OCI-LY7 (cell line): ENCODE data around the gene TLL2. TPM values are rescaled to one million over a fixed set of nuclear protein-coding genes. Genes with fewer than 3 reads are reported as not detected.

Experiments
- BruUV-seq: library from RNA; stranded (reverse); fragments of 400-500 nt; replicated peaks from 2 replicates; lab custom pipeline; 2021; lab: Mats Ljungman, UMichigan
- CTCF ChIA-PET: fragments of 300-600 bp; sonication (Branson Sonifier 250); formaldehyde crosslinking; loops from one replicate; lab custom pipeline; 2022; ENCODE audit warnings: antibody characterized with exemption; ENCODE audit not compliant: unreplicated experiment; lab: Charles Lee
- POLR2A ChIA-PET: fragments of 300-600 bp; sonication (Branson Sonifier 250); formaldehyde crosslinking; loops from one replicate; lab custom pipeline; 2022; ENCODE audit warnings: antibody characterized with exemption; lab: Charles Lee
- DNase-seq: peaks from one replicate; pipeline ENCODE4 v3.0.0-alpha.2; 2015; ENCODE audit warnings: low spot score
- H2AFZ ChIP-seq: fragments of 200-600 bp; sonication (generic), shearing (Covaris generic); 2 replicates; pipeline ENCODE4 v1.6.1; 2014; ENCODE audit warnings: mild to moderate bottlenecking, antibody characterized with exemption, low read length, moderate library complexity
- H3K27ac ChIP-seq: fragments of 200-600 bp; sonication (generic); 2 replicates; pipeline ENCODE4 v1.5.1; 2014; ENCODE audit warnings: mixed run types, low read depth, mild to moderate bottlenecking, moderate library complexity, low read length, inconsistent platforms; ENCODE audit not compliant: poor library complexity, severe bottlenecking
- H3K36me3 ChIP-seq: fragments of 200-600 bp; sonication (generic); 2 replicates; pipeline ENCODE4 v1.6.1; 2014; ENCODE audit warnings: mild to moderate bottlenecking, antibody characterized with exemption, low read length, moderate library complexity, mixed read lengths; ENCODE audit not compliant: insufficient read depth
- H3K4me1 ChIP-seq: fragments of 200-600 bp; sonication (generic); 2 replicates; pipeline ENCODE4 v1.5.1; 2014; ENCODE audit warnings: mild to moderate bottlenecking, low read length; ENCODE audit not compliant: insufficient read depth, poor library complexity, severe bottlenecking
- H3K4me2 ChIP-seq: fragments of 200-600 bp; sonication (generic); 2 replicates; pipeline ENCODE4 v1.6.1; 2014; ENCODE audit warnings: mild to moderate bottlenecking, low read length
- H3K4me3 ChIP-seq: fragments of 200-600 bp; sonication (generic); 2 replicates; pipeline ENCODE4 v1.5.1; 2014; ENCODE audit warnings: mild to moderate bottlenecking, low read depth, low read length; ENCODE audit not compliant: poor library complexity, severe bottlenecking
- H3K79me2 ChIP-seq: fragments of 200-600 bp; sonication (generic); 2 replicates; pipeline ENCODE4 v1.6.1; 2016; ENCODE audit warnings: low read depth, mild to moderate bottlenecking, low read length, moderate library complexity, mixed read lengths; ENCODE audit not compliant: insufficient read depth
- H3K9me2 ChIP-seq: fragments of 200-600 bp; sonication (generic); 2 replicates; pipeline ENCODE4 v1.6.1; 2016; ENCODE audit warnings: mild to moderate bottlenecking, low read length, mixed read lengths; ENCODE audit not compliant: insufficient read depth
- H3K9me3 ChIP-seq: fragments of 200-600 bp; sonication (generic); 2 replicates; pipeline ENCODE4 v1.6.1; 2014; ENCODE audit warnings: mild to moderate bottlenecking, mixed run types, low read length, mixed read lengths
- H4K20me1 ChIP-seq: fragments of 200-600 bp; sonication (generic); 2 replicates; pipeline ENCODE4 v1.6.1; 2014; ENCODE audit warnings: mild to moderate bottlenecking, antibody characterized with exemption, low read length, moderate library complexity, mixed read lengths; ENCODE audit not compliant: insufficient read depth
- EZH2phosphoT487 ChIP-seq: fragments of 200-600 bp; sonication (generic); IDR thresholded peaks from 2 replicates; pipeline ENCODE4 v1.6.1; 2018; ENCODE audit warnings: low read depth, borderline replicate concordance, mild to moderate bottlenecking, mixed run types, antibody characterized with exemption, low read length, moderate library complexity, mixed read lengths
- intact Hi-C: fragments of 100-400 bp; cut with micrococcal nuclease; formaldehyde crosslinking; loops from one replicate; pipeline ENCODE4 v1.10.0; 2022; ENCODE audit not compliant: unreplicated experiment
- total RNA-seq, 2 experiments: library from RNA; depleted of rRNA in 1 of 2; stranded (reverse); fragments of >200 nt in 1 of 2; shearing (Covaris generic) in 1 of 2; gene quantifications; 2 replicates each; pipeline ENCODE4 v1.2.3, GENCODE V29; 2014 to 2022
- TF ChIP-seq, protein P1 (sequence below): fragments of 200-600 bp; sonication (generic); conservative IDR thresholded peaks from 2 replicates; pipeline ENCODE4 v1.5.1; 2014; ENCODE audit warnings: mild to moderate bottlenecking, antibody characterized with exemption, low read length, moderate library complexity, mixed read lengths

Gene TLL2
- total RNA-seq, 2 experiments from 2014 or later, result 0.97 to 1.1 TPM

DNA sequence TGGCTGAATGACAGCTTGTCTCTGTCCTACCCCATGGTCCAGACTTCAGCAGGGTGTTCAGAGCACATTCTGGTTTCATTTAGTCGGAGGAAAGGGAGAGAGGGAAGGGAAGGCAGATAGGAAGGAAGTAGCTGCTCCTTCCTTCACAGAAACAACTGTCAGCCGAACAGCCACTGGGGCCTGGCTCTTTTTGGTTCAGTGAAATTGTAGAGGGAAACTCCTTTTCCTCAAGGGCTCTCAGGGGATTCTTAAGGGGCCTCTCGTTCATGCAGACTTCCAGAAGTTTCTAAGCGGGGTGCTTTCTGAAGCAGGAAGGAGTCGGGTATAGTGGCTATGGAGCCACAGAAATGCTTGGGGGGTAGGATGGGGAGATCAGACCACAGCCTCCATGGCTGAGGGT lies 56.4 kb downstream of the TLL2 start:
- POLR2A ChIA-PET, result no interaction called here
- Histone ChIP-seq H3K9me2 (no peaks in the 10 kb centered on the region), H3K4me2 (no peak overlapping the region), H3K4me1 (no peaks in the 10 kb centered on the region), H2AFZ (no peak overlapping the region), H3K79me2 (no peaks in the 10 kb centered on the region), H4K20me1 (no peaks in the 10 kb centered on the region), H3K9me3 (no peaks in the 10 kb centered on the region), H3K36me3 (no peaks in the 10 kb centered on the region), H3K4me3 (no peak overlapping the region), H3K27ac (no peak overlapping the region)
- no TSS peak for BruUV-seq
- intact Hi-C loops, result no loop called here
- CTCF ChIA-PET, result interaction anchor here (0.6 kb wide), 1 partner anchor 529 kb away, joined by 3 read pairs; no protein-coding TSS in a partner anchor
- TF ChIP-seq EZH2phosphoT487, result no peak
- TF ChIP-seq, protein P1, sequence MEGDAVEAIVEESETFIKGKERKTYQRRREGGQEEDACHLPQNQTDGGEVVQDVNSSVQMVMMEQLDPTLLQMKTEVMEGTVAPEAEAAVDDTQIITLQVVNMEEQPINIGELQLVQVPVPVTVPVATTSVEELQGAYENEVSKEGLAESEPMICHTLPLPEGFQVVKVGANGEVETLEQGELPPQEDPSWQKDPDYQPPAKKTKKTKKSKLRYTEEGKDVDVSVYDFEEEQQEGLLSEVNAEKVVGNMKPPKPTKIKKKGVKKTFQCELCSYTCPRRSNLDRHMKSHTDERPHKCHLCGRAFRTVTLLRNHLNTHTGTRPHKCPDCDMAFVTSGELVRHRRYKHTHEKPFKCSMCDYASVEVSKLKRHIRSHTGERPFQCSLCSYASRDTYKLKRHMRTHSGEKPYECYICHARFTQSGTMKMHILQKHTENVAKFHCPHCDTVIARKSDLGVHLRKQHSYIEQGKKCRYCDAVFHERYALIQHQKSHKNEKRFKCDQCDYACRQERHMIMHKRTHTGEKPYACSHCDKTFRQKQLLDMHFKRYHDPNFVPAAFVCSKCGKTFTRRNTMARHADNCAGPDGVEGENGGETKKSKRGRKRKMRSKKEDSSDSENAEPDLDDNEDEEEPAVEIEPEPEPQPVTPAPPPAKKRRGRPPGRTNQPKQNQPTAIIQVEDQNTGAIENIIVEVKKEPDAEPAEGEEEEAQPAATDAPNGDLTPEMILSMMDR, result no peak
- no peak for DNase-seq

DNA sequence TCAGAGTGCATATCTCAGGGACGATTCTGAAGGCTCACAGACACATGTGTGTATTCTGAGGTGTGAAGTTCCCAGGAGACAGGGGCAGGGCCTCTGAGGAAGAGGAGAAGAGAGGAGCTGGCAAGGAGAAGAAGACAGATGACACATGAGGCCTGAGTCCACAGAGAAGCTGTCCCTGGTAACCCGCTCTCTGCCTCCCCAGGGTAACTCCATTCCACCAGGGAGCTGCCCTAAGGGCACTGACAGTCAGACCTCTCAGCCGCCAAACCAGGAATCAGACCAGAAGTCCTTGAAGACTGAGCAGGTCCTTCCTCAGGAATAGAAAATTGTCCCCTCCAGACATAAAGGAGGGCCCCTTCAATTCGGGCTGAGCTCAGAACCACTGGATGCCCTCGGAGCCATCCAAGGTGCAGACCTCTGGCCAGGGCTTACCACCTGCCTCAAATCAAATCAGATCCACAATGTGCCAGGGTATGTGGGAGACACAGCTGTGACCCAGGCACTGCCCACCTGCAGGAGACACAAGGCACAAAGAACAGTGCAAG lies 57.4 kb downstream of the TLL2 start:
- BruUV-seq, result no TSS peak

More for the DNA sequence above, 57.4 kb downstream of the TLL2 start:
- Histone ChIP-seq H3K9me2 (no peaks in the 10 kb centered on the region), H2AFZ (no peak overlapping the region), H3K36me3 (no peaks in the 10 kb centered on the region), H3K9me3 (no peaks in the 10 kb centered on the region), H3K4me2 (no peak overlapping the region), H3K4me3 (no peak overlapping the region), H4K20me1 (no peaks in the 10 kb centered on the region), H3K4me1 (no peaks in the 10 kb centered on the region), H3K79me2 (no peaks in the 10 kb centered on the region), H3K27ac (no peak overlapping the region)
- DNase-seq, result no peak
- intact Hi-C loops, result no loop called here
- no peak for TF ChIP-seq EZH2phosphoT487
- TF ChIP-seq, protein P1, result no peak
- POLR2A ChIA-PET, result no interaction called here
- CTCF ChIA-PET, result interaction anchor here (0.5 kb wide), 1 partner anchor 61 kb away, joined by 3 read pairs; no protein-coding TSS in a partner anchor
